ENCODE data around the gene STK39.

- TF ChIP-seq CTCF (conservative IDR thresholded peaks at IDR 0.05) = no peak
- no peak for TF ChIP-seq ZFX (IDR thresholded peaks at IDR 0.05)
These were observed 237.5 kb downstream of the STK39 start for GRCh38 chr2:168009900-168010299.

All from C4-2B (cell line).